ENCODE results near the gene GRIK1.

DNA sequence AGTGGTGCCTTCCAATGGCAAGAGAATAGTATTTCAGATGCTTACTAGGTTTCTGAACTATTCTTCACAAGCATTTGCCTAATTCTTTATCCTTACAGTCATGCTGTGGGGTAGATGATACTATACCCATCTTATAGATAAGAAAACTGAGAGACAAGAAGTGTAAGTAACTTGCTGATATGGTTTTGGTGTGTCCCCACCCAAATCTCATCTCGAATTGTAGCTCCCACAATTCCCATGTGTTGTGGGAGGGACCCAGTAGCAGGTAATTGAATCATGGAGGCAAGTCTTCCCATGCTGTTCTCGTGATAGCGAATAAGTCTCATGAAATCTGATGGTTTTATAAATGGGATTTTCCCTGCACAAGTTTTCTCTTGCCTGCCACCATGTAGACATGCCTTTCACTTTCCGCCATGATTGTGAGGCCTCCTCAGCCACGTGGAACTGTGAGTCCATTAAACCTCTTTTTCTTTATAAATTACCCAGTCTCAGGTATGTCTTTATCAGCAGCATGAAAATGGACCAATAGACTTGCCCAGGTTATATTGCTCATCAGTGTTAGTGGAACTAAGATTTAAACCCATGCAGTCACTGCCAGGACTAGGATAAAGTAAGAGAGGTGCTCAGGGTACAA is 298.7 kb downstream of the GRIK1 start:
- TF ChIP-seq POLR2A (IDR thresholded peaks at IDR 0.05; ENCODE audit: low read depth, low read length): no peak
- no peak for TF ChIP-seq TAF1 (IDR thresholded peaks at IDR 0.05; ENCODE audit: borderline replicate concordance, low read depth, low read length)
